DND-41 (cell line): ENCODE data around the gene TIMM50.

ENCODE experiments used
- ATAC-seq: fragments of 200-7000 bp; cut with Tn5 transposase; 3 replicates; pipeline ENCODE4 v1.9.1; 2021; ENCODE audit warnings: low read depth; ENCODE audit not compliant: insufficient read depth
- DNase-seq: peaks from one replicate; pipeline ENCODE4 v3.0.0-alpha.2; 2020
- H2AFZ ChIP-seq: 2 replicates; pipeline ENCODE4 v1.6.0; 2012; ENCODE audit warnings: low read depth, low read length
- H3K27ac ChIP-seq: 2 replicates; pipeline ENCODE4 v1.5.1; 2012; ENCODE audit warnings: low read length, inconsistent platforms
- H3K27me3 ChIP-seq: fragments of 200-600 bp; sonication (generic); 2 replicates; pipeline ENCODE4 v1.6.0; 2012; ENCODE audit warnings: low read length, mild to moderate bottlenecking, inconsistent platforms; ENCODE audit not compliant: insufficient read depth, poor library complexity
- H3K36me3 ChIP-seq: 2 replicates; pipeline ENCODE4 v1.5.1; 2012; ENCODE audit warnings: low read length, inconsistent platforms; ENCODE audit not compliant: insufficient read depth
- H3K4me1 ChIP-seq: 2 replicates; pipeline ENCODE4 v1.5.1; 2012; ENCODE audit warnings: mild to moderate bottlenecking, low read length; ENCODE audit not compliant: insufficient read depth
- H3K4me2 ChIP-seq: 2 replicates; pipeline ENCODE4 v1.6.0; 2012; ENCODE audit warnings: mild to moderate bottlenecking, moderate library complexity, low read length, inconsistent platforms; ENCODE audit not compliant: insufficient read depth
- H3K4me3 ChIP-seq, 2 experiments: fragments of 200-600 bp in 1 of 2; shearing (Covaris generic) in 1 of 2; 2 replicates each; pipeline ENCODE4 v1.5.1; 2012 to 2016; ENCODE audit warnings: inconsistent platforms in 2 of 2, low read length in 2 of 2, mild to moderate bottlenecking in 2 of 2, low read depth in 1 of 2, moderate library complexity in 1 of 2
- H3K79me2 ChIP-seq: 2 replicates; pipeline ENCODE4 v1.6.0; 2012; ENCODE audit warnings: low read length, inconsistent platforms; ENCODE audit not compliant: insufficient read depth
- H3K9ac ChIP-seq: 2 replicates; pipeline ENCODE4 v1.6.0; 2012; ENCODE audit warnings: low read depth, mild to moderate bottlenecking, inconsistent platforms, low read length, moderate library complexity
- H3K9me3 ChIP-seq: 2 replicates; pipeline ENCODE4 v1.5.1; 2012; ENCODE audit warnings: low read length, moderate library complexity, mild to moderate bottlenecking, inconsistent platforms; ENCODE audit not compliant: insufficient read depth, severe bottlenecking
- H4K20me1 ChIP-seq: 2 replicates; pipeline ENCODE4 v1.6.0; 2012; ENCODE audit warnings: low read length; ENCODE audit not compliant: insufficient read depth
- EZH2 ChIP-seq: IDR thresholded peaks from 3 replicates; pipeline ENCODE4 v1.6.1; 2012; ENCODE audit warnings: borderline replicate concordance, low read depth, mild to moderate bottlenecking, moderate library complexity, low read length, inconsistent platforms; ENCODE audit not compliant: severe bottlenecking
- TF ChIP-seq, protein P1 (sequence below): IDR thresholded peaks from 2 replicates; pipeline ENCODE4 v1.5.1; 2012; ENCODE audit warnings: borderline replicate concordance, low read length, moderate library complexity, mild to moderate bottlenecking; ENCODE audit not compliant: poor library complexity, severe bottlenecking; ENCODE audit errors: extremely low read depth

Gene TIMM50

DNA sequence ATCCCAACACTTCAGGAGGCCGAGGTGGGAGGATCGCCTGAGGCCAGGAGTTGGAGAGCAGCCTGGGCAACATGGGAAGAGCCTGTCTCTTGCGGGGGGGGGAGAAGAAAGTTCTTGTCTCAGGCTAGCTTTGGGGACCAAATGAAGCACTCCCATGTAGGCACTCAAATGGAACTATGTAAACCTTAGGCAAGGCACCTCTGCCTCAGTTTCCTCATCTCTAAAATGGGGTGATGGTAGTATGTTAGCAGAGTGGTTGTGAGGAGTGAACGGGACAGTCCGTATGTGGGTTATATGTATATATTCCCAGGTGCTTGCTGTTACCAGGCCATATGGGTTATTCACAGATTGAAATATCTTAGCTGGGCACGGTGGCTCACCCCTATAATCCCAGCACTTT, 11.6 kb downstream of the TIMM50 start:
- H4K20me1 ChIP-seq = no peaks in the 10 kb centered on the region
- H3K27ac ChIP-seq = no peak overlapping the region
- H3K9me3 ChIP-seq = no peaks in the 10 kb centered on the region
- no peak overlapping the region for H3K4me2 ChIP-seq
- DNase-seq = no peak
- no peaks in the 10 kb centered on the region for H3K79me2 ChIP-seq
- H3K36me3 ChIP-seq = peaks cover 41% of the 10 kb centered on the region
- no peak for ATAC-seq
- no peak overlapping the region for H2AFZ ChIP-seq
- no peak overlapping the region for H3K4me3 ChIP-seq
- no peak overlapping the region for H3K9ac ChIP-seq
- no peak for TF ChIP-seq EZH2
- TF ChIP-seq, protein P1, sequence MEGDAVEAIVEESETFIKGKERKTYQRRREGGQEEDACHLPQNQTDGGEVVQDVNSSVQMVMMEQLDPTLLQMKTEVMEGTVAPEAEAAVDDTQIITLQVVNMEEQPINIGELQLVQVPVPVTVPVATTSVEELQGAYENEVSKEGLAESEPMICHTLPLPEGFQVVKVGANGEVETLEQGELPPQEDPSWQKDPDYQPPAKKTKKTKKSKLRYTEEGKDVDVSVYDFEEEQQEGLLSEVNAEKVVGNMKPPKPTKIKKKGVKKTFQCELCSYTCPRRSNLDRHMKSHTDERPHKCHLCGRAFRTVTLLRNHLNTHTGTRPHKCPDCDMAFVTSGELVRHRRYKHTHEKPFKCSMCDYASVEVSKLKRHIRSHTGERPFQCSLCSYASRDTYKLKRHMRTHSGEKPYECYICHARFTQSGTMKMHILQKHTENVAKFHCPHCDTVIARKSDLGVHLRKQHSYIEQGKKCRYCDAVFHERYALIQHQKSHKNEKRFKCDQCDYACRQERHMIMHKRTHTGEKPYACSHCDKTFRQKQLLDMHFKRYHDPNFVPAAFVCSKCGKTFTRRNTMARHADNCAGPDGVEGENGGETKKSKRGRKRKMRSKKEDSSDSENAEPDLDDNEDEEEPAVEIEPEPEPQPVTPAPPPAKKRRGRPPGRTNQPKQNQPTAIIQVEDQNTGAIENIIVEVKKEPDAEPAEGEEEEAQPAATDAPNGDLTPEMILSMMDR = no peak
- H3K4me1 ChIP-seq = no peaks in the 10 kb centered on the region
- H3K27me3 ChIP-seq = peaks cover 7% of the 10 kb centered on the region

- Histone ChIP-seq H3K9ac (no peak overlapping the region), H3K27ac (no peak overlapping the region), H3K4me2 (no peak overlapping the region), H3K36me3 (peaks cover 40% of the 10 kb centered on the region), H3K27me3 (peaks cover 12% of the 10 kb centered on the region), H3K4me3 (no peak overlapping the region), H2AFZ (no peak overlapping the region), H3K9me3 (no peaks in the 10 kb centered on the region), H3K4me1 (peaks cover 2% of the 10 kb centered on the region; the same call in 1 of the 2 replicates), H4K20me1 (no peaks in the 10 kb centered on the region), H3K79me2 (no peaks in the 10 kb centered on the region)
- ATAC-seq (no peak), DNase-seq (no peak)
- TF ChIP-seq, protein P1 = no peak
- no peak for TF ChIP-seq EZH2
Measured at GRCh38 chr19:39492788-39493187, 12.2 kb downstream of the TIMM50 start.

GRCh38 chr19:39494661-39495060, 14.0 kb downstream of the TIMM50 start:
- no peaks in the 10 kb centered on the region for H3K9me3 ChIP-seq
- no peak overlapping the region for H3K4me3 ChIP-seq
- no peak overlapping the region for H3K27ac ChIP-seq
- H3K27me3 ChIP-seq = peaks cover 20% of the 10 kb centered on the region
- no peak overlapping the region for H3K9ac ChIP-seq
- no peaks in the 10 kb centered on the region for H3K79me2 ChIP-seq
- H3K36me3 ChIP-seq = peaks cover 21% of the 10 kb centered on the region
- TF ChIP-seq, protein P1 = no peak
- TF ChIP-seq EZH2 = no peak
- peaks cover 5% of the 10 kb centered on the region for H3K4me1 ChIP-seq
- no peak for DNase-seq
- H3K4me2 ChIP-seq = no peak overlapping the region
- no peaks in the 10 kb centered on the region for H4K20me1 ChIP-seq
- no peak for ATAC-seq
- H2AFZ ChIP-seq = no peak overlapping the region

DNA sequence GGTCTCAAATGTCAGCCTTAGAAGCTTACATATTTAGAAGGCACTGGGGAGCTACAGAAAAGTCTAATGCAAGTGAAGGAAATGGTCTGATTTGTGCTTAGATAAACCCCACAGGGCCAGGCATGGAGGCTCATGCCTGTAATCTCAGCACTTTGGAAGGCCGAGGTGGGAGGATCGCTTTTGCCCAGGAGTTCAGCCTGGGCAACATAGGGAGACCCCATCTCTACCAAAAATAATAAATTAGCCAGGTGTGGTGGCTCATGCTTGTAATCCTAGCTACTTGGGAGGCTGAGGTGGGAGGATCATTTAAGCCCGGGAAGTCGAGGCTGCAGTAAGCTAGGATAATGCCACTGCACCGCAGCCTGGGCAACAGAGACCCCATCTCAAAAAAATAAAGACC, 15.4 kb downstream of the TIMM50 start:
- ATAC-seq (no peak), DNase-seq (no peak)
- Histone ChIP-seq H3K27me3 (peaks cover 20% of the 10 kb centered on the region), H3K27ac (no peak overlapping the region), H2AFZ (no peak overlapping the region), H3K4me2 (no peak overlapping the region), H3K79me2 (no peaks in the 10 kb centered on the region), H3K4me3 (no peak overlapping the region), H3K9me3 (no peaks in the 10 kb centered on the region), H3K36me3 (peaks cover 10% of the 10 kb centered on the region; the same call in 1 of the 2 replicates), H3K9ac (no peak overlapping the region), H3K4me1 (peaks cover 5% of the 10 kb centered on the region), H4K20me1 (no peaks in the 10 kb centered on the region)
- TF ChIP-seq EZH2 = no peak
- TF ChIP-seq, protein P1 = no peak
